ENCODE measurements around the gene ACVRL1. TPM values are rescaled to one million over a fixed set of nuclear protein-coding genes. Genes with fewer than 3 reads are reported as not detected.

Gene ACVRL1
- total RNA-seq, 1 experiment from 2014 or later: not detected

- no peaks in the 10 kb centered on the region for H3K36me3 Mint-ChIP-seq (ENCODE audit: insufficient read depth, unreplicated experiment)
- CTCF ChIA-PET: interaction anchor here (0.6 to 2.2 kb wide), 7 partner anchors 13 to 510 kb away, joined by 3 to 8 read pairs (median 3); no protein-coding TSS in a partner anchor
- POLR2A ChIA-PET: no interaction called here
- Histone ChIP-seq H3K27me3 (replicated peaks; ENCODE audit: control insufficient read depth, insufficient read depth, low read length) (no peaks in the 10 kb centered on the region), H3K4me3 (ENCODE audit: low read depth, low read length) (no peak overlapping the region), H3K4me1 (peaks cover 15% of the 10 kb centered on the region), H3K36me3 (ENCODE audit: control insufficient read depth, insufficient read depth, low read length) (no peaks in the 10 kb centered on the region), H3K9me3 (peaks cover 7% of the 10 kb centered on the region; the same call in 1 of the 2 replicates)
- no peaks in the 10 kb centered on the region for H3K27me3 Mint-ChIP-seq (ENCODE audit: insufficient read depth, unreplicated experiment)
- TF ChIP-seq CTCF (IDR thresholded peaks at IDR 0.05; ENCODE audit: insufficient read depth in 1 of 2, low read depth in 1 of 2, low read length in 1 of 2, severe bottlenecking in 1 of 2, unreplicated experiment in 1 of 2): no peak
- DNase-seq: peak in 1 of 2 experiments; percentile 32
- H3K4me3 Mint-ChIP-seq (ENCODE audit: unreplicated experiment): no peak overlapping the region
- peaks cover 10% of the 10 kb centered on the region for H3K4me1 Mint-ChIP-seq (ENCODE audit: low read depth, unreplicated experiment)
- no peak overlapping the region for H3K27ac Mint-ChIP-seq (ENCODE audit: unreplicated experiment)
- BruUV-seq (replicated peaks): no TSS peak
- intact Hi-C loops (cut with micrococcal nuclease; ENCODE audit: unreplicated experiment): no loop called here
- peaks cover 9% of the 10 kb centered on the region for H3K9me3 Mint-ChIP-seq (ENCODE audit: unreplicated experiment)
Observed at GRCh38 chr12:51888316-51889215, 18.7 kb upstream of the ACVRL1 start.

- Mint-ChIP-seq H3K4me1 (ENCODE audit: low read depth, unreplicated experiment) (peaks cover 4% of the 10 kb centered on the region), H3K27me3 (ENCODE audit: insufficient read depth, unreplicated experiment) (no peaks in the 10 kb centered on the region), H3K9me3 (ENCODE audit: unreplicated experiment) (peaks cover 9% of the 10 kb centered on the region), H3K4me3 (ENCODE audit: unreplicated experiment) (no peak overlapping the region), H3K36me3 (ENCODE audit: insufficient read depth, unreplicated experiment) (no peaks in the 10 kb centered on the region), H3K27ac (ENCODE audit: unreplicated experiment) (no peak overlapping the region)
- H3K27me3 ChIP-seq (replicated peaks; ENCODE audit: control insufficient read depth, insufficient read depth, low read length): no peaks in the 10 kb centered on the region
- peak in 1 of 2 experiments; percentile 32 for DNase-seq
- ChIA-PET POLR2A (interaction anchor here (0.5 kb wide), 1 partner anchor 518 kb away, joined by 3 read pairs; no protein-coding TSS in a partner anchor), CTCF (interaction anchor here (0.9 to 2.2 kb wide), 5 partner anchors 12 to 134 kb away, joined by 3 to 8 read pairs (median 3); no protein-coding TSS in a partner anchor)
- BruUV-seq (replicated peaks): no TSS peak
- no peak overlapping the region for H3K4me3 ChIP-seq (ENCODE audit: low read depth, low read length)
- H3K36me3 ChIP-seq (ENCODE audit: control insufficient read depth, insufficient read depth, low read length): no peaks in the 10 kb centered on the region
- peak; percentile 48 to 52 for TF ChIP-seq CTCF (IDR thresholded peaks at IDR 0.05; ENCODE audit: insufficient read depth in 1 of 2, low read depth in 1 of 2, low read length in 1 of 2, severe bottlenecking in 1 of 2, unreplicated experiment in 1 of 2)
- peaks cover 7% of the 10 kb centered on the region; the same call in 1 of the 2 replicates for H3K9me3 ChIP-seq
- intact Hi-C loops (cut with micrococcal nuclease; ENCODE audit: unreplicated experiment): no loop called here
- peaks cover 11% of the 10 kb centered on the region; the same call in 1 of the 2 replicates for H3K4me1 ChIP-seq
Observed at GRCh38 chr12:51889216-51890132, 17.8 kb upstream of the ACVRL1 start.

- Mint-ChIP-seq H3K4me3 (ENCODE audit: unreplicated experiment) (no peak overlapping the region), H3K27ac (ENCODE audit: unreplicated experiment) (no peak overlapping the region), H3K27me3 (ENCODE audit: insufficient read depth, unreplicated experiment) (no peaks in the 10 kb centered on the region), H3K9me3 (ENCODE audit: unreplicated experiment) (peaks cover 3% of the 10 kb centered on the region), H3K4me1 (ENCODE audit: low read depth, unreplicated experiment) (peaks cover 3% of the 10 kb centered on the region), H3K36me3 (ENCODE audit: insufficient read depth, unreplicated experiment) (no peaks in the 10 kb centered on the region)
- Histone ChIP-seq H3K36me3 (ENCODE audit: control insufficient read depth, insufficient read depth, low read length) (no peaks in the 10 kb centered on the region), H3K27me3 (replicated peaks; ENCODE audit: control insufficient read depth, insufficient read depth, low read length) (no peaks in the 10 kb centered on the region), H3K4me3 (ENCODE audit: low read depth, low read length) (no peak overlapping the region), H3K4me1 (peaks cover 11% of the 10 kb centered on the region; the same call in 1 of the 2 replicates), H3K9me3 (peaks cover 6% of the 10 kb centered on the region; the same call in 1 of the 2 replicates)
- BruUV-seq (replicated peaks): no TSS peak
- DNase-seq: no peak
- ChIA-PET CTCF (interaction anchor here (0.9 to 2.2 kb wide), 3 partner anchors 87 to 133 kb away, joined by 3 to 8 read pairs (median 8); no protein-coding TSS in a partner anchor), POLR2A (no interaction called here)
- no peak for TF ChIP-seq CTCF (IDR thresholded peaks at IDR 0.05; ENCODE audit: insufficient read depth in 1 of 2, low read depth in 1 of 2, low read length in 1 of 2, severe bottlenecking in 1 of 2, unreplicated experiment in 1 of 2)
- intact Hi-C loops (cut with micrococcal nuclease; ENCODE audit: unreplicated experiment): no loop called here
Observed at GRCh38 chr12:51890133-51890464, 17.2 kb upstream of the ACVRL1 start.
